GM19035 (cell line): ENCODE data around the gene SPINT3.

Experiments used
- ATAC-seq: cut with Tn5 transposase; IDR thresholded peaks from one replicate; pipeline ENCODE4 v1.9.1; 2021; ENCODE audit not compliant: unreplicated experiment

Gene SPINT3

GRCh38 chr20:45462711-45463509 lies 52.5 kb downstream of the SPINT3 start:
- ATAC-seq = no peak
